Liver (tissue), 9 donors: ENCODE data around the gene CACNA1I. TPM values are rescaled to one million over a fixed set of nuclear protein-coding genes. Genes with fewer than 3 reads are reported as not detected.

Experiments used
- DNase-seq: peaks from one replicate; pipeline ENCODE4 v3.0.0-alpha.2; 2017; ENCODE audit warnings: low spot score
- H3K27ac ChIP-seq, 2 donors: one replicate each; pipeline ENCODE4 v1.7.0; 2013; ENCODE audit warnings: inconsistent platforms in 2 of 2, low read length in 2 of 2, control low read depth in 1 of 2, low read depth in 1 of 2, mild to moderate bottlenecking in 1 of 2
- H3K27me3 ChIP-seq, 4 donors: one replicate each; pipeline versions ENCODE4 v1.6.1 to v1.7.0; 2013; ENCODE audit warnings: low read length in 3 of 4, inconsistent platforms in 1 of 4, mild to moderate bottlenecking in 1 of 4, moderate library complexity in 1 of 4; ENCODE audit not compliant: control insufficient read depth in 4 of 4, insufficient read depth in 4 of 4
- H3K36me3 ChIP-seq, 4 donors: one replicate each; pipeline versions ENCODE4 v1.6.1 to v1.7.0; 2013; ENCODE audit warnings: low read length in 3 of 4, mild to moderate bottlenecking in 3 of 4, low read depth in 1 of 4, moderate library complexity in 1 of 4; ENCODE audit not compliant: control insufficient read depth in 4 of 4, insufficient read depth in 3 of 4
- H3K4me1 ChIP-seq, 4 donors: one replicate each; pipeline versions ENCODE4 v1.6.1 to v1.7.0; 2013; ENCODE audit warnings: low read length in 3 of 4, mild to moderate bottlenecking in 3 of 4, moderate library complexity in 1 of 4; ENCODE audit not compliant: control insufficient read depth in 4 of 4, insufficient read depth in 4 of 4
- H3K4me3 ChIP-seq, 3 donors: one replicate each; pipeline versions ENCODE4 v1.6.1 to v1.7.0; 2013; ENCODE audit warnings: low read length in 3 of 3, control low read depth in 1 of 3, low read depth in 1 of 3, mild to moderate bottlenecking in 1 of 3
- H3K9ac ChIP-seq, 2 donors: one replicate each; pipeline ENCODE4 v1.7.0; 2013; ENCODE audit warnings: low read length in 2 of 2, mild to moderate bottlenecking in 2 of 2, moderate library complexity in 2 of 2, control low read depth in 1 of 2, low read depth in 1 of 2
- H3K9me3 ChIP-seq, 4 donors: one replicate each; pipeline versions ENCODE4 v1.6.1 to v1.7.0; 2013; ENCODE audit warnings: low read length in 3 of 4; ENCODE audit not compliant: control insufficient read depth in 4 of 4
- EGR1 ChIP-seq, 2 donors: IDR thresholded peaks; 2 replicates each; pipeline ENCODE4 v1.6.1; 2016 to 2018; ENCODE audit warnings: antibody characterized with exemption in 2 of 2, low read depth in 2 of 2
- FOXA1 ChIP-seq: IDR thresholded peaks from 2 replicates; pipeline ENCODE4 v1.6.1; 2016; ENCODE audit warnings: antibody characterized with exemption
- FOXA2 ChIP-seq: IDR thresholded peaks from 2 replicates; pipeline ENCODE4 v1.6.1; 2016; ENCODE audit warnings: antibody characterized with exemption
- GABPA ChIP-seq, 2 donors: IDR thresholded peaks in 1 of 2; conservative IDR thresholded peaks in 1 of 2; 2 replicates each; pipeline ENCODE4 v1.6.1; 2016; ENCODE audit warnings: antibody characterized with exemption in 2 of 2, mild to moderate bottlenecking in 1 of 2, moderate library complexity in 1 of 2
- HNF4A ChIP-seq, 2 donors: conservative IDR thresholded peaks; 2 replicates each; pipeline ENCODE4 v1.6.1; 2016; ENCODE audit warnings: antibody characterized with exemption in 2 of 2, mild to moderate bottlenecking in 2 of 2
- HNF4G ChIP-seq: IDR thresholded peaks from 2 replicates; pipeline ENCODE4 v1.6.1; 2016; ENCODE audit warnings: antibody characterized with exemption
- JUND ChIP-seq, 2 donors: IDR thresholded peaks; 2 replicates each; pipeline ENCODE4 v1.6.1; 2016; ENCODE audit warnings: antibody characterized with exemption in 2 of 2
- MAX ChIP-seq: IDR thresholded peaks from 2 replicates; pipeline ENCODE4 v1.6.1; 2016; ENCODE audit warnings: antibody characterized with exemption
- NR2F2 ChIP-seq: IDR thresholded peaks from 2 replicates; pipeline ENCODE4 v1.6.1; 2016; ENCODE audit warnings: antibody characterized with exemption
- RAD21 ChIP-seq, 2 donors: IDR thresholded peaks; 2 replicates each; pipeline ENCODE4 v1.6.1; 2016; ENCODE audit warnings: antibody characterized with exemption in 2 of 2, mild to moderate bottlenecking in 2 of 2
- RXRA ChIP-seq, 2 donors: IDR thresholded peaks; 2 replicates each; pipeline ENCODE4 v1.6.1; 2017 to 2018; ENCODE audit warnings: antibody characterized with exemption in 2 of 2, mild to moderate bottlenecking in 1 of 2
- SP1 ChIP-seq: IDR thresholded peaks from 2 replicates; pipeline ENCODE4 v1.6.1; 2018; ENCODE audit warnings: antibody characterized with exemption, mild to moderate bottlenecking
- TAF1 ChIP-seq: conservative IDR thresholded peaks from 2 replicates; pipeline ENCODE4 v1.6.1; 2016; ENCODE audit warnings: antibody characterized with exemption, mild to moderate bottlenecking
- YY1 ChIP-seq: IDR thresholded peaks from 2 replicates; pipeline ENCODE4 v1.6.1; 2016; ENCODE audit warnings: antibody characterized with exemption, mild to moderate bottlenecking
- WGBS: extraction: QIAGEN DNeasy Blood & Tissue Kit; methylation state at CpG from one replicate; pipeline ENCODE4 v1.1.7; 2013; 5-methylcytosine and 5-hydroxymethylcytosine counted together
- polyA plus RNA-seq, 2 donors: library from polyadenylated mRNA; stranded (reverse) in 1 of 2; unstranded in 1 of 2; fragments of 200-250 nt in 1 of 2; fragments of >200 nt in 1 of 2; fragmentation: Nextera tagmentation in 1 of 2; extraction: Ambion mirVana in 1 of 2; gene quantifications; one replicate each; pipeline versions ENCODE4 v1.2.1 to v1.2.3, GENCODE V29; 2013 to 2015
- total RNA-seq, 2 donors: library from RNA; depleted of rRNA; stranded (reverse); fragments of >200 nt; gene quantifications; one replicate each; pipeline ENCODE4 v1.2.3, GENCODE V29; 2014
- TF ChIP-seq, protein P1 (sequence below): fragments of 150-350 bp; IDR thresholded peaks from 2 replicates; pipeline ENCODE4 v1.5.1; 2017; ENCODE audit warnings: improper control_type of control experiment, low read depth, low read length; ENCODE audit not compliant: missing input control
- TF ChIP-seq, protein P2 (sequence below): IDR thresholded peaks from 2 replicates; pipeline ENCODE4 v1.6.1; 2016; ENCODE audit warnings: antibody characterized with exemption
- TF ChIP-seq, protein P3 (sequence below): IDR thresholded peaks from 2 replicates; pipeline ENCODE4 v1.6.1; 2016; ENCODE audit warnings: antibody characterized with exemption
- donor health status: healthy.
- donor health status: healthy.
- donor health status: healthy.
- donor health status: healthy.
- donor health status: healthy.

The CACNA1I gene
- total and polyA plus RNA-seq, 4 donors, result under 0.01 to 0.14 (median 0.01) TPM; not detected in 1

DNA sequence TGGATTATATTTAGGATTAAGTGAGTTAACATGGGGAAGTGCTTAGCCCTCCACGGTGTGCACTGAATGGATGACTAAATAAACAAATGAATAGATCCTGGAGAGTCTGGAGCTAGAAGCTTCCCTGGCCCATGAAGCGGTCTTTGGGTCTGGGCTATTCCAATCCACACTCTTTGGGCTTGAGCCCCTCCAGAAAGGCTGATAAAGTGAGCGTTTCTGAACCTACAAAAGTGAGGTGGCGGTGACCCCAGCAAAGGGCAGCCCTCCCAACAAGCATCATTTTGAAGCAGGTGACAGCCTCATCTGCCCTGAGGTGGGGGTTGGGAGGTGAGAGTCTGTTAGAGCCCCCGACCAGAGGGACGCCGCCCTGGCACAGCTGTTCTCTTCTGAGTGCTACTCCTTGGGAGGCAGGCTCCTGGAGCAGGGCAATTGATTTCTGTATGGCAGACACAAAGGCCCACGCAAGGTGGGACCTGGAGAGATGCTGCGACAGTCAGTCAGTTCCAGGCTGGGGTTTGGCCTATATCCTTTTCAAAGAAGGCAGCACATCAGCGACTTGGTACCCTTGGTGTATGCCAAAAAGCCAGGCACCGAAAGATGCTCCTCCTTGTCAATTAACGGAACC lies 157.8 kb downstream of the CACNA1I start:
- Histone ChIP-seq H3K27me3 (peaks cover 0 to 4% (median 0%) of the 10 kb centered on the region in 4 donors), H3K9ac (no peak overlapping the region), H3K36me3 (no peaks in the 10 kb centered on the region), H3K27ac (no peak overlapping the region), H3K4me3 (no peak overlapping the region), H3K9me3 (no peaks in the 10 kb centered on the region), H3K4me1 (no peaks in the 10 kb centered on the region)
- TF ChIP-seq YY1 (no peak), RAD21 (IDR thresholded peaks at IDR 0.05) (no peak), MAX (no peak), GABPA (IDR thresholded peaks at IDR 0.05 in 1 of 2, conservative IDR thresholded peaks at IDR 0.05 in 1 of 2) (no peak), JUND (IDR thresholded peaks at IDR 0.05) (no peak), FOXA1 (no peak), TAF1 (no peak)
- TF ChIP-seq, protein P1, sequence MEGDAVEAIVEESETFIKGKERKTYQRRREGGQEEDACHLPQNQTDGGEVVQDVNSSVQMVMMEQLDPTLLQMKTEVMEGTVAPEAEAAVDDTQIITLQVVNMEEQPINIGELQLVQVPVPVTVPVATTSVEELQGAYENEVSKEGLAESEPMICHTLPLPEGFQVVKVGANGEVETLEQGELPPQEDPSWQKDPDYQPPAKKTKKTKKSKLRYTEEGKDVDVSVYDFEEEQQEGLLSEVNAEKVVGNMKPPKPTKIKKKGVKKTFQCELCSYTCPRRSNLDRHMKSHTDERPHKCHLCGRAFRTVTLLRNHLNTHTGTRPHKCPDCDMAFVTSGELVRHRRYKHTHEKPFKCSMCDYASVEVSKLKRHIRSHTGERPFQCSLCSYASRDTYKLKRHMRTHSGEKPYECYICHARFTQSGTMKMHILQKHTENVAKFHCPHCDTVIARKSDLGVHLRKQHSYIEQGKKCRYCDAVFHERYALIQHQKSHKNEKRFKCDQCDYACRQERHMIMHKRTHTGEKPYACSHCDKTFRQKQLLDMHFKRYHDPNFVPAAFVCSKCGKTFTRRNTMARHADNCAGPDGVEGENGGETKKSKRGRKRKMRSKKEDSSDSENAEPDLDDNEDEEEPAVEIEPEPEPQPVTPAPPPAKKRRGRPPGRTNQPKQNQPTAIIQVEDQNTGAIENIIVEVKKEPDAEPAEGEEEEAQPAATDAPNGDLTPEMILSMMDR, result no peak
- TF ChIP-seq, protein P2, sequence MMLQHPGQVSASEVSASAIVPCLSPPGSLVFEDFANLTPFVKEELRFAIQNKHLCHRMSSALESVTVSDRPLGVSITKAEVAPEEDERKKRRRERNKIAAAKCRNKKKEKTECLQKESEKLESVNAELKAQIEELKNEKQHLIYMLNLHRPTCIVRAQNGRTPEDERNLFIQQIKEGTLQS, result no peak
- no peak for DNase-seq
- 79% methylated on average over 12 of the region's 12 CpGs for WGBS

DNA sequence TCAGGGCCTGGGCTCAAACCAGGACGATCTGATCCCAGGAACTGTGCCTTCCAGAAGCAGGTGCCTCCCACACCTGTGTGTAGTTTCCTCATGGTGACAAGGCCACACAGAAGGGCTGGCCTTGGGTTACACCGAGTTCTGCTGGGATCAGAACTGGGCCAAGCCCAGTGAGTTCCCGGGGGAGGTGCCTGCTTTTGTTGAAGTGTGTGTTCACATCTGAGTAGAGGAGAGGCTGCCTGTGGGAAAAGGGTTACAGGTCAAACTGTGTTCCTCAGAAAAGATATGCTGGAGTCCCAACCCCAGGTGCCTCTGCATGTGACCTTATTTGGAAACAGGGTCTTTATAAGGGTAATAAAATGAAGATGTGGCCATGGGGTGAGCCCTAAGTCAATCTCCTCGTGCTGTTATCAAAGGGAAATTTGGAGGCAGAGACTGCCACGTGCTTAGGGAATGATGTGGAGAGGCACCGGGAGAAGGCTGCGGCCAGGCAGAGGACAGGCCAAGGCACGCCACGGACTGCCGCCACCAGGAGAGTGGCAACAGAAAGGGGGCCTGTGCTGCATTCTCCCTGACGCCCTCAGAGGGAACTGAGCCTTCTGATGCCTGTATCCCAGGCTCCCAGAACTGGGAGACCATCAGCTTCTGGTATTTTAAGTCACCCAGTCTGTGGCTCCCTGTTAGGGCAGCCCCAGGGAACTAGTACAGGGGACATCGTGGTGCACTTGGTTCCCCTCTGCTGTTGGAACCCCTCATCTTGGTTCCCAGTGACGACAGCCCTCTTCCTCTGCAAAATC lies 158.8 kb downstream of the CACNA1I start:
- H3K27ac ChIP-seq, result no peak overlapping the region
- TF ChIP-seq NR2F2, result no peak
- no peak for TF ChIP-seq YY1
- no peak for TF ChIP-seq FOXA1
- no peak for TF ChIP-seq HNF4G
- no peak for TF ChIP-seq SP1
- TF ChIP-seq MAX, result no peak
- no peak for TF ChIP-seq HNF4A (conservative IDR thresholded peaks at IDR 0.05)
- no peak for TF ChIP-seq TAF1
- no peak for TF ChIP-seq EGR1 (IDR thresholded peaks at IDR 0.05; ENCODE audit: low read depth in 2 of 2)
- TF ChIP-seq, protein P2, result no peak
- no peak for TF ChIP-seq RXRA (IDR thresholded peaks at IDR 0.05)
- no peak for TF ChIP-seq JUND (IDR thresholded peaks at IDR 0.05)
- TF ChIP-seq GABPA (IDR thresholded peaks at IDR 0.05 in 1 of 2, conservative IDR thresholded peaks at IDR 0.05 in 1 of 2), result no peak
- TF ChIP-seq FOXA2, result no peak
- TF ChIP-seq, protein P3, sequence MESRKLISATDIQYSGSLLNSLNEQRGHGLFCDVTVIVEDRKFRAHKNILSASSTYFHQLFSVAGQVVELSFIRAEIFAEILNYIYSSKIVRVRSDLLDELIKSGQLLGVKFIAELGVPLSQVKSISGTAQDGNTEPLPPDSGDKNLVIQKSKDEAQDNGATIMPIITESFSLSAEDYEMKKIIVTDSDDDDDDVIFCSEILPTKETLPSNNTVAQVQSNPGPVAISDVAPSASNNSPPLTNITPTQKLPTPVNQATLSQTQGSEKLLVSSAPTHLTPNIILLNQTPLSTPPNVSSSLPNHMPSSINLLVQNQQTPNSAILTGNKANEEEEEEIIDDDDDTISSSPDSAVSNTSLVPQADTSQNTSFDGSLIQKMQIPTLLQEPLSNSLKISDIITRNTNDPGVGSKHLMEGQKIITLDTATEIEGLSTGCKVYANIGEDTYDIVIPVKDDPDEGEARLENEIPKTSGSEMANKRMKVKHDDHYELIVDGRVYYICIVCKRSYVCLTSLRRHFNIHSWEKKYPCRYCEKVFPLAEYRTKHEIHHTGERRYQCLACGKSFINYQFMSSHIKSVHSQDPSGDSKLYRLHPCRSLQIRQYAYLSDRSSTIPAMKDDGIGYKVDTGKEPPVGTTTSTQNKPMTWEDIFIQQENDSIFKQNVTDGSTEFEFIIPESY, result no peak
- TF ChIP-seq RAD21 (IDR thresholded peaks at IDR 0.05), result no peak
- TF ChIP-seq, protein P1, result no peak
- no peaks in the 10 kb centered on the region for H3K9me3 ChIP-seq
- DNase-seq, result no peak
- H3K4me1 ChIP-seq, result no peaks in the 10 kb centered on the region
- 79% methylated on average over 13 of the region's 13 CpGs for WGBS
- no peak overlapping the region for H3K9ac ChIP-seq
- no peak overlapping the region for H3K4me3 ChIP-seq
- no peaks in the 10 kb centered on the region for H3K36me3 ChIP-seq
- H3K27me3 ChIP-seq, result peaks cover 0 to 4% (median 0%) of the 10 kb centered on the region in 4 donors
